Mesothelial cell of epicardium (in vitro differentiated cells): Measurements from ENCODE around the gene KREMEN1. TPM values are rescaled to one million over a fixed set of nuclear protein-coding genes. Genes with fewer than 3 reads are reported as not detected.

Experiments used
- DNase-seq, 2 experiments: peaks; one replicate each; pipeline ENCODE4 v3.0.0; 2021; ENCODE audit warnings: low spot score in 2 of 2; ENCODE audit not compliant: unreplicated experiment in 2 of 2
- H3K27ac Mint-ChIP-seq: 2 replicates; pipeline ENCODE4 v1.8.0; 2021; ENCODE audit warnings: mixed read lengths
- H3K27me3 Mint-ChIP-seq: 2 replicates; pipeline ENCODE4 v1.8.0; 2021; ENCODE audit warnings: low read depth, mixed read lengths
- H3K36me3 Mint-ChIP-seq: 2 replicates; pipeline ENCODE4 v1.8.0; 2021; ENCODE audit warnings: mixed read lengths
- H3K4me1 Mint-ChIP-seq: 2 replicates; pipeline ENCODE4 v1.8.0; 2021; ENCODE audit warnings: mixed read lengths
- H3K4me3 Mint-ChIP-seq: 2 replicates; pipeline ENCODE4 v1.8.0; 2021; ENCODE audit warnings: mild to moderate bottlenecking, moderate library complexity, mixed read lengths
- H3K9me3 Mint-ChIP-seq: 2 replicates; pipeline ENCODE4 v1.8.0; 2021; ENCODE audit warnings: mixed read lengths
- CTCF ChIP-seq: fragments of 200-600 bp; sonication (generic); IDR thresholded peaks from one replicate; pipeline ENCODE4 v1.5.0; 2021; ENCODE audit warnings: antibody characterized with exemption; ENCODE audit not compliant: unreplicated experiment
- total RNA-seq: library from RNA; stranded (reverse); gene quantifications from 3 replicates; pipeline ENCODE4 v1.2.1, GENCODE V29; 2021

KREMEN1 gene
- total RNA-seq, 1 donor from 2014 or later, result 24.4 TPM

- Mint-ChIP-seq H3K27me3 (no peaks in the 10 kb centered on the region), H3K9me3 (no peaks in the 10 kb centered on the region), H3K27ac (no peak overlapping the region), H3K4me3 (no peak overlapping the region), H3K4me1 (peaks cover 36% of the 10 kb centered on the region), H3K36me3 (peaks cover 12% of the 10 kb centered on the region)
- no peak for TF ChIP-seq CTCF
- DNase-seq, result no peak
These were observed 25.5 kb downstream of the KREMEN1 start for GRCh38 chr22:29098296-29098695.

- Mint-ChIP-seq H3K4me3 (no peak overlapping the region), H3K27ac (peak overlapping the region; percentile 14), H3K4me1 (peaks cover 14% of the 10 kb centered on the region), H3K27me3 (no peaks in the 10 kb centered on the region), H3K36me3 (peaks cover 9% of the 10 kb centered on the region), H3K9me3 (no peaks in the 10 kb centered on the region)
- DNase-seq, result no peak
- no peak for TF ChIP-seq CTCF
These were observed 29.5 kb downstream of the KREMEN1 start for GRCh38 chr22:29102300-29102699.

- no peaks in the 10 kb centered on the region for H3K27me3 Mint-ChIP-seq
- H3K27ac Mint-ChIP-seq, result peak overlapping the region; percentile 50
- no peak for DNase-seq
- H3K36me3 Mint-ChIP-seq, result peaks cover 9% of the 10 kb centered on the region
- H3K4me3 Mint-ChIP-seq, result no peak overlapping the region
- peaks cover 9% of the 10 kb centered on the region for H3K4me1 Mint-ChIP-seq
- TF ChIP-seq CTCF, result no peak
- H3K9me3 Mint-ChIP-seq, result no peaks in the 10 kb centered on the region
These were observed 30.3 kb downstream of the KREMEN1 start for GRCh38 chr22:29103121-29103520.

- H3K27ac Mint-ChIP-seq, result no peak overlapping the region
- peaks cover 22% of the 10 kb centered on the region for H3K4me1 Mint-ChIP-seq
- H3K36me3 Mint-ChIP-seq, result peaks cover 2% of the 10 kb centered on the region
These were observed 32.6 kb downstream of the KREMEN1 start for GRCh38 chr22:29105468-29105867.

GRCh38 chr22:29106839-29107238, 34.0 kb downstream of the KREMEN1 start:
- no peaks in the 10 kb centered on the region for H3K27me3 Mint-ChIP-seq
- TF ChIP-seq CTCF, result no peak
- H3K9me3 Mint-ChIP-seq, result no peaks in the 10 kb centered on the region
- peaks cover 6% of the 10 kb centered on the region for H3K36me3 Mint-ChIP-seq
- H3K4me1 Mint-ChIP-seq, result peaks cover 25% of the 10 kb centered on the region
- H3K4me3 Mint-ChIP-seq, result no peak overlapping the region
- DNase-seq, result no peak
- H3K27ac Mint-ChIP-seq, result no peak overlapping the region

More at GRCh38 chr22:29105468-29105867, 32.6 kb downstream of the KREMEN1 start:
- H3K9me3 Mint-ChIP-seq, result no peaks in the 10 kb centered on the region
- H3K4me3 Mint-ChIP-seq, result no peak overlapping the region
- TF ChIP-seq CTCF, result no peak
- no peak for DNase-seq
- no peaks in the 10 kb centered on the region for H3K27me3 Mint-ChIP-seq

- no peak overlapping the region for H3K27ac Mint-ChIP-seq
- DNase-seq, result no peak
- peaks cover 6% of the 10 kb centered on the region for H3K36me3 Mint-ChIP-seq
- no peak for TF ChIP-seq CTCF
- no peak overlapping the region for H3K4me3 Mint-ChIP-seq
- peaks cover 22% of the 10 kb centered on the region for H3K4me1 Mint-ChIP-seq
- no peaks in the 10 kb centered on the region for H3K9me3 Mint-ChIP-seq
- no peaks in the 10 kb centered on the region for H3K27me3 Mint-ChIP-seq
These were observed 35.3 kb downstream of the KREMEN1 start for GRCh38 chr22:29108137-29108536.
